ENCODE data around the gene VEGFA.

Gene VEGFA

DNA sequence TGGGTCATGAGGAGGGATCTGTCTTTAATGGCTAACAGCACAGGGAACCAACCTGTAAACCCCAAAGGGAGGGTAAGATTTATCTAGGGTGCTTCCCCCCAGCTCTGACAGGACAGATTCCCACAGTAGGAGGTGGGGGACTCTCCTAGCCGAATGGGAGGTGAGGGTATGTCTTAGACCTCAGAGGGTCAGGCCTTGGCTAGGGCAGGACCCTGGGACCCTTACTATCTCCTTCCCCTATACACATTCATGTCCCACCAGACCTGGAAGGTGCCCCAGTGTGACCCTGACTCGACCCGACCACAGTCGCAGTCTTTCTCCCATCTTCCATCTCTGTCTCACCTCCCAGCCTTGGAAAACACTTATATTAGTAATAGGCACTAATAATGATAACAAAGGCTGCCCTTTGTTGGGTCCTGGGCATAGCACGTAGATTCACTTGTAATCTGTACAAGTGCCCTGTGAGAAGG, 36.8 kb downstream of the VEGFA start:
- no peaks in the 10 kb centered on the region for H3K9me3 ChIP-seq (replicated peaks in 1 of 2; ENCODE audit: control insufficient read depth in 2 of 2, insufficient read depth in 1 of 2, low read depth in 1 of 2, low read length in 2 of 2)
- no peak overlapping the region for H3K27ac ChIP-seq (replicated peaks; ENCODE audit: low read length)
- H3K23ac ChIP-seq (ENCODE audit: low read depth, low read length, poor library complexity): no peak overlapping the region
- no peak overlapping the region for H2BK12ac ChIP-seq (ENCODE audit: low read length)
- H3K36me3 ChIP-seq (replicated peaks in 1 of 2; ENCODE audit: control insufficient read depth in 2 of 2, insufficient read depth in 2 of 2, low read length in 2 of 2): no peaks in the 10 kb centered on the region
- no peaks in the 10 kb centered on the region for H3K79me1 ChIP-seq (ENCODE audit: low read depth, low read length)
- H3K4ac ChIP-seq (ENCODE audit: low read length): no peak overlapping the region
- H4K91ac ChIP-seq (ENCODE audit: low read depth, low read length, poor library complexity): no peak overlapping the region
- peaks cover 0 to 5% of the 10 kb centered on the region in 2 donors for H3K4me1 ChIP-seq (ENCODE audit: control insufficient read depth in 2 of 2, insufficient read depth in 1 of 2, low read depth in 1 of 2, low read length in 2 of 2)
- peaks cover 0 to 48% (median 0%) of the 10 kb centered on the region in 3 experiments for H3K27me3 ChIP-seq (ENCODE audit: control insufficient read depth in 3 of 3, insufficient read depth in 3 of 3, low read depth in 1 of 3, low read length in 3 of 3)
- no peak for DNase-seq (ENCODE audit: low spot score)
- H3K9ac ChIP-seq (ENCODE audit: low read depth, low read length, poor library complexity): no peak overlapping the region
- no peak overlapping the region for H2BK5ac ChIP-seq (ENCODE audit: low read length)
- H2AK5ac ChIP-seq (ENCODE audit: low read depth, low read length): peak overlapping the region; percentile 22
- no peak overlapping the region for H3K18ac ChIP-seq (ENCODE audit: low read length)
- no CpG with 5 or more reads among the region's 5 CpGs for WGBS, 2 donors (ENCODE audit: extremely low coverage in 2 of 2, insufficient read length in 2 of 2, insufficient replicate concordance in 1 of 2)
- no peak overlapping the region for H3K4me3 ChIP-seq (ENCODE audit: low read length in 2 of 2)
- H3K14ac ChIP-seq (ENCODE audit: low read length): no peak overlapping the region
- no peak overlapping the region for H4K8ac ChIP-seq (ENCODE audit: low read depth, low read length)
- H2BK15ac ChIP-seq (ENCODE audit: low read length): no peak overlapping the region
- no peak overlapping the region for H3K4me2 ChIP-seq (ENCODE audit: insufficient read depth, low read length, poor library complexity, severe bottlenecking)
- H2BK120ac ChIP-seq (ENCODE audit: low read depth, low read length): no peak overlapping the region
- H2AFZ ChIP-seq (ENCODE audit: low read length): no peak overlapping the region

DNA sequence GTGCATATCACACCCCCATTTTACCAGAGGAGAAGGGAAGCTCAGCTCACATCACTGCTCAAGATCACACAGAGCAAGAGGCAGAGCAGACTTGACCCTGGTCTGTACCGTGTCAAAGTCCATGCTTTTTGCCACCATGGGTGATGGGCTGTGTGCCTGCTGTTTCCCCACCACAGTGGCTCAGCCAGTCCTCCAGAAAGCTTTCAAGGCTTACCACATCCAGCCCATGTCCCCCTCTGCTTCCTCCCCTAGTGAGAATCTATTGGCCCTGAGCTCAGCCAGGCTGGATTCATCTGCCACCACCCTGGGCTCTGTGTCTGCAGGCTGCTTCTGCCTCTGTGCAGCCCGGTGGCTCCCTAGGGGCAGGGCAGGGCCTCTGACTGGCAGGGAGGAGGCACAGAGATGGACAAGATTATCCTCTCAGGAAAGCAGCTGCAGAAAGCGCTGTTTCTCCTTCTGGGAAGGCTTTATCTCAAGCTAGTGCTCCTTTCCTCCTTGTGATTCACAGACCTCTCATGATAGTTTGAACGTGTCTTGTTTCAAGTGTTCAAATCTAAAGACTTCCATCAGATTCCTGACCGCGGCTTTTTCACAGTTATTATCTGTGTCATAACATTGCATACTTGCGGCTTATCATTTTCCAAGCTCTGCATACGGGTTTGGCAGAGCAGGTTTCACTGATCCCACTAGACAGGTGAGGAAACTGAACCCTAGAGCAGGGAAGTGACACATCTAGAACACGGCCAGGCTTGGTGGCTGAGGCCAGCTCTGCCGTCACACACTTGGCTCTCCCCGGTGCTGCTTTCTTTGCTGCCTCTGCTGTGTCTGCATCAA, 37.4 kb downstream of the VEGFA start:
- Histone ChIP-seq H3K36me3 (replicated peaks in 1 of 2; ENCODE audit: control insufficient read depth in 2 of 2, insufficient read depth in 2 of 2, low read length in 2 of 2) (no peaks in the 10 kb centered on the region), H2BK5ac (ENCODE audit: low read length) (no peak overlapping the region), H3K4me2 (ENCODE audit: insufficient read depth, low read length, poor library complexity, severe bottlenecking) (no peak overlapping the region), H4K91ac (ENCODE audit: low read depth, low read length, poor library complexity) (no peak overlapping the region), H3K23ac (ENCODE audit: low read depth, low read length, poor library complexity) (no peak overlapping the region), H3K27ac (replicated peaks; ENCODE audit: low read length) (no peak overlapping the region), H2BK120ac (ENCODE audit: low read depth, low read length) (no peak overlapping the region), H2AFZ (ENCODE audit: low read length) (no peak overlapping the region), H2BK12ac (ENCODE audit: low read length) (no peak overlapping the region), H2BK15ac (ENCODE audit: low read length) (peak overlapping the region; percentile 65), H3K18ac (ENCODE audit: low read length) (peak overlapping the region; percentile 28), H3K9me3 (replicated peaks in 1 of 2; ENCODE audit: control insufficient read depth in 2 of 2, insufficient read depth in 1 of 2, low read depth in 1 of 2, low read length in 2 of 2) (no peaks in the 10 kb centered on the region), H3K4ac (ENCODE audit: low read length) (no peak overlapping the region), H3K79me1 (ENCODE audit: low read depth, low read length) (no peaks in the 10 kb centered on the region), H4K8ac (ENCODE audit: low read depth, low read length) (no peak overlapping the region), H3K4me1 (ENCODE audit: control insufficient read depth in 2 of 2, insufficient read depth in 1 of 2, low read depth in 1 of 2, low read length in 2 of 2) (peaks cover 0 to 5% of the 10 kb centered on the region in 2 donors), H3K4me3 (ENCODE audit: low read length in 2 of 2) (no peak overlapping the region), H3K9ac (ENCODE audit: low read depth, low read length, poor library complexity) (peak overlapping the region; percentile 65), H3K27me3 (ENCODE audit: control insufficient read depth in 3 of 3, insufficient read depth in 3 of 3, low read depth in 1 of 3, low read length in 3 of 3) (peaks cover 0 to 41% (median 0%) of the 10 kb centered on the region in 3 experiments), H3K14ac (ENCODE audit: low read length) (no peak overlapping the region), H2AK5ac (ENCODE audit: low read depth, low read length) (peak overlapping the region; percentile 22)
- DNase-seq (ENCODE audit: low spot score): no peak
- WGBS, 2 donors (ENCODE audit: extremely low coverage in 2 of 2, insufficient read length in 2 of 2, insufficient replicate concordance in 1 of 2): no CpG with 5 or more reads among the region's 11 CpGs

DNA sequence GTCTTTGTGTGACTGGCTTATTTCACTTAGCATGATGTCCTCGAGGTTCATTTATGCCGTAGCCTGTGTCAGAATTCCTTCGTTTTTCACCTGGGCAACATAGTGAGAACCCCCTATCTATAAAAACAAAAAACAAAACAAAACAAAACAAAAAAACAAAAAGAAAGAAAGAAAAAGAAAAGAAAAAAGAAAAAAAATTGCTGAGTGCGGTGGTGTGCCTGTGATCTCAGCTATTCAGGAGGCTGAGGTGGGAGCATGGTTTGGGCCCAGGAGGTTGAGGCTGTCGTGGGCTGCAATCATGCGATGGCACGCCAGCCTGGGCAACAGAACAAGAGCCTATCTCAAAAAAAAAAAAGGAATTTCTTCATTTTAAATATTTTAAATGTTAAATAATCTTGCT, 38.4 kb downstream of the VEGFA start:
- H2AFZ ChIP-seq (ENCODE audit: low read length): no peak overlapping the region
- no peak overlapping the region for H2BK12ac ChIP-seq (ENCODE audit: low read length)
- no peak overlapping the region for H3K4me2 ChIP-seq (ENCODE audit: insufficient read depth, low read length, poor library complexity, severe bottlenecking)
- WGBS, 2 donors (ENCODE audit: extremely low coverage in 2 of 2, insufficient read length in 2 of 2, insufficient replicate concordance in 1 of 2): no CpG with 5 or more reads among the region's 7 CpGs
- no peak overlapping the region for H3K4me3 ChIP-seq (ENCODE audit: low read length in 2 of 2)
- no peak overlapping the region for H3K9ac ChIP-seq (ENCODE audit: low read depth, low read length, poor library complexity)
- H3K27me3 ChIP-seq (ENCODE audit: control insufficient read depth in 3 of 3, insufficient read depth in 3 of 3, low read depth in 1 of 3, low read length in 3 of 3): peaks cover 0 to 36% (median 0%) of the 10 kb centered on the region in 3 experiments
- no peak overlapping the region for H2BK5ac ChIP-seq (ENCODE audit: low read length)
- H3K23ac ChIP-seq (ENCODE audit: low read depth, low read length, poor library complexity): no peak overlapping the region
- H4K8ac ChIP-seq (ENCODE audit: low read depth, low read length): no peak overlapping the region
- no peak overlapping the region for H2AK5ac ChIP-seq (ENCODE audit: low read depth, low read length)
- H3K9me3 ChIP-seq (replicated peaks in 1 of 2; ENCODE audit: control insufficient read depth in 2 of 2, insufficient read depth in 1 of 2, low read depth in 1 of 2, low read length in 2 of 2): no peaks in the 10 kb centered on the region
- DNase-seq (ENCODE audit: low spot score): no peak
- H3K4me1 ChIP-seq (ENCODE audit: control insufficient read depth in 2 of 2, insufficient read depth in 1 of 2, low read depth in 1 of 2, low read length in 2 of 2): peaks cover 0 to 5% of the 10 kb centered on the region in 2 donors
- no peaks in the 10 kb centered on the region for H3K79me1 ChIP-seq (ENCODE audit: low read depth, low read length)
- H3K36me3 ChIP-seq (replicated peaks in 1 of 2; ENCODE audit: control insufficient read depth in 2 of 2, insufficient read depth in 2 of 2, low read length in 2 of 2): no peaks in the 10 kb centered on the region
- no peak overlapping the region for H3K14ac ChIP-seq (ENCODE audit: low read length)
- no peak overlapping the region for H4K91ac ChIP-seq (ENCODE audit: low read depth, low read length, poor library complexity)
- H2BK15ac ChIP-seq (ENCODE audit: low read length): no peak overlapping the region
- H3K4ac ChIP-seq (ENCODE audit: low read length): no peak overlapping the region
- H2BK120ac ChIP-seq (ENCODE audit: low read depth, low read length): no peak overlapping the region
- no peak overlapping the region for H3K18ac ChIP-seq (ENCODE audit: low read length)
- no peak overlapping the region for H3K27ac ChIP-seq (replicated peaks; ENCODE audit: low read length)

DNA sequence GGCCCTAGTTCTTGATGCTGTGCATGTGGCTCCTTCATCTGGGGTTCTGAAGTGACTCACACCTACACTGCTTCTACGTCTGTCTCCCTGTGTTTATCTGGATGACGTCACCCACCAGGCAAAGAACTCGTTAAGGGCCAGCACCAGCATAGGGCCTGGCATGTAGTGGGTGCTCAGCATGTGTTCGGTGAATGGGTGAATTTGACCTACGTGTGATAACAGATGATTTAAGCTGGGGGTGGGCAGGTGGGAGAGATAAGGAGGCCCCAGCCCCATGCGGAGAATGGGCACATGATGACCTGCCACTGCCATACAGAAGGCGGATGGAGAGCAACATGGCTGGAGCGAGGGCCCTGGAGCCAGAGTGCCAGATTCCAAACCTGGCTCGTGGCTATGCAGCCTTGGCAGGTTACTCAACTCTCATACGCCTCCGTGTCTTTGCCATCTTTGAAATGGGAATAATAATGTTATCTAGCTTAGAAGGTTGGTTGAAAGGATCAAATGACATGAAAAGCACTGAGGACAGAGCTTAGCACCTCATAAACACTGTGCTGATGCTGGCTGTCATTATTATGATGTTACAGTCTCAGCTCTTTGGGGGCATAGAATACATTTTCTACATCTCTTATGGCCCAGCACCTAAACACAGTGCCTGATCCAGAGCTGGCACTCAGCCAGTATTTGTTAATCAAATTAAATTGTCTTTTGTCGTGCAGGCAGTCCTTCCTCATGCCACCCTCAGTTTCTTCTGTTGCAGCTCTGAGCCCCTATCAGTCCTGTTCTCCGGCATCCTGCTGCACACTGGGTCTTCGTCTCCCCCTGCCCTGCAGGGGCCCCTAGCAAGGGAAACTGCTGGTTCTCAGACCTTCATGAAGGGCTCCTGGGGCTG, 39.6 kb downstream of the VEGFA start:
- no CpG with 5 or more reads among the region's 14 CpGs for WGBS, 2 donors (ENCODE audit: extremely low coverage in 2 of 2, insufficient read length in 2 of 2, insufficient replicate concordance in 1 of 2)
- peaks cover 0 to 8% of the 10 kb centered on the region in 2 donors for H3K4me1 ChIP-seq (ENCODE audit: control insufficient read depth in 2 of 2, insufficient read depth in 1 of 2, low read depth in 1 of 2, low read length in 2 of 2)

More for the DNA sequence above, 39.6 kb downstream of the VEGFA start:
- H3K27me3 ChIP-seq (ENCODE audit: control insufficient read depth in 3 of 3, insufficient read depth in 3 of 3, low read depth in 1 of 3, low read length in 3 of 3): peaks cover 0 to 34% (median 0%) of the 10 kb centered on the region in 3 experiments
- H2BK12ac ChIP-seq (ENCODE audit: low read length): no peak overlapping the region
- no peak overlapping the region for H3K4me3 ChIP-seq (ENCODE audit: low read length in 2 of 2)
- no peak overlapping the region for H3K27ac ChIP-seq (replicated peaks; ENCODE audit: low read length)
- peak overlapping the region; percentile 1 for H2AK5ac ChIP-seq (ENCODE audit: low read depth, low read length)
- no peaks in the 10 kb centered on the region for H3K79me1 ChIP-seq (ENCODE audit: low read depth, low read length)
- H3K9me3 ChIP-seq (replicated peaks in 1 of 2; ENCODE audit: control insufficient read depth in 2 of 2, insufficient read depth in 1 of 2, low read depth in 1 of 2, low read length in 2 of 2): no peaks in the 10 kb centered on the region
- H2BK15ac ChIP-seq (ENCODE audit: low read length): peak overlapping the region; percentile 0
- H2BK5ac ChIP-seq (ENCODE audit: low read length): no peak overlapping the region
- H3K4me2 ChIP-seq (ENCODE audit: insufficient read depth, low read length, poor library complexity, severe bottlenecking): no peak overlapping the region
- no peak overlapping the region for H3K4ac ChIP-seq (ENCODE audit: low read length)
- no peak overlapping the region for H2AFZ ChIP-seq (ENCODE audit: low read length)
- H2BK120ac ChIP-seq (ENCODE audit: low read depth, low read length): no peak overlapping the region
- H4K91ac ChIP-seq (ENCODE audit: low read depth, low read length, poor library complexity): no peak overlapping the region
- no peak overlapping the region for H3K14ac ChIP-seq (ENCODE audit: low read length)
- no peaks in the 10 kb centered on the region for H3K36me3 ChIP-seq (replicated peaks in 1 of 2; ENCODE audit: control insufficient read depth in 2 of 2, insufficient read depth in 2 of 2, low read length in 2 of 2)
- H3K9ac ChIP-seq (ENCODE audit: low read depth, low read length, poor library complexity): no peak overlapping the region
- H4K8ac ChIP-seq (ENCODE audit: low read depth, low read length): no peak overlapping the region
- H3K18ac ChIP-seq (ENCODE audit: low read length): no peak overlapping the region
- no peak for DNase-seq (ENCODE audit: low spot score)
- no peak overlapping the region for H3K23ac ChIP-seq (ENCODE audit: low read depth, low read length, poor library complexity)
